IPS-15b (cell line): ENCODE measurements around the gene ABT1.

Experiments used
- H3K27me3 ChIP-seq: one replicate; pipeline ENCODE4 v1.6.1; 2013; ENCODE audit warnings: low read length; ENCODE audit not compliant: control insufficient read depth, insufficient read depth
- H3K36me3 ChIP-seq: one replicate; pipeline ENCODE4 v1.6.1; 2013; ENCODE audit warnings: low read length; ENCODE audit not compliant: control insufficient read depth, insufficient read depth
- H3K4me1 ChIP-seq: one replicate; pipeline ENCODE4 v1.6.1; 2013; ENCODE audit warnings: mild to moderate bottlenecking, low read length; ENCODE audit not compliant: control insufficient read depth, insufficient read depth
- H3K4me3 ChIP-seq: one replicate; pipeline ENCODE4 v1.5.1; 2013; ENCODE audit warnings: low read depth, low read length
- H3K9ac ChIP-seq: one replicate; pipeline ENCODE4 v1.6.1; 2013; ENCODE audit warnings: low read depth, mild to moderate bottlenecking, low read length
- H3K9me3 ChIP-seq: one replicate; pipeline ENCODE4 v1.6.1; 2013; ENCODE audit warnings: mild to moderate bottlenecking, low read length; ENCODE audit not compliant: control insufficient read depth, insufficient read depth

The ABT1 gene

DNA sequence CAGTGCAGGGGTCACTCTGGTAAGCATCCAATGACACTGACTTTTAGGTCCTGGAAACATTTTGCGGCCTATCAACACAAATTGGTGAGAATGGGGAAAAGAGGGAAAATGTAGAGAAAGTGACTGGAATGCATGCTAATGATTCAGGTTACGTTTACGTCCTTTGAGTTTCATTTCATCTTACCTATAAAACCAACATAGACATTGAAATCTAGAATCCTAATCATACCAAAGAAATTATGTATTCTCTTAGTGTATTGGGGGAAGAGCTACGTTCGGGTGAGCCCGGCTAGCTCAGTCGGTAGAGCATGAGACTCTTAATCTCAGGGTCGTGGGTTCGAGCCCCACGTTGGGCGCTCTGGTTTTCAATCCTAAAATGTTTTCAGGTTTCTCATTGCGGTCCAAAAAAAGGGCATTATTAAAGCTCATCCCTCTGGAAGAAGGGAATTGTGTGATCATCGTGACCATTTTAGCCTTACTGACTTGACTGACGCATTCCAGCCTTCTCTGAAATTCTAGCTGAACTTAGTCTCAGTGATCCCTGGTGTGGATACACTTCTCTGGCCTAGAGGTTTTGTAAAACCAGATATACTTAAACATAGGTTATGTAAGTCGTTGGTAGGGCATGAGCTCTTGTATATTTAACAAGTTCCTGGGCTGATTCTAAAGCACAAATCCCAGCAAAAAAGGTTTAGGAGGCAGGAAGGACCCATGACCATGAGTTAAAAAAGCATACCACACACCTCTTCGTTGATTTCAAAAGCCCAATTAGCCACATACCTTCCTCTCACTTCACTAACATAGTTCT lies 40.3 kb upstream of the ABT1 start:
- peak overlapping the region; percentile 83 for H3K4me3 ChIP-seq
- no peaks in the 10 kb centered on the region for H3K36me3 ChIP-seq
- peaks cover 2% of the 10 kb centered on the region for H3K4me1 ChIP-seq
- peak overlapping the region; percentile 12 for H3K9ac ChIP-seq
- no peaks in the 10 kb centered on the region for H3K9me3 ChIP-seq
- H3K27me3 ChIP-seq: no peaks in the 10 kb centered on the region

DNA sequence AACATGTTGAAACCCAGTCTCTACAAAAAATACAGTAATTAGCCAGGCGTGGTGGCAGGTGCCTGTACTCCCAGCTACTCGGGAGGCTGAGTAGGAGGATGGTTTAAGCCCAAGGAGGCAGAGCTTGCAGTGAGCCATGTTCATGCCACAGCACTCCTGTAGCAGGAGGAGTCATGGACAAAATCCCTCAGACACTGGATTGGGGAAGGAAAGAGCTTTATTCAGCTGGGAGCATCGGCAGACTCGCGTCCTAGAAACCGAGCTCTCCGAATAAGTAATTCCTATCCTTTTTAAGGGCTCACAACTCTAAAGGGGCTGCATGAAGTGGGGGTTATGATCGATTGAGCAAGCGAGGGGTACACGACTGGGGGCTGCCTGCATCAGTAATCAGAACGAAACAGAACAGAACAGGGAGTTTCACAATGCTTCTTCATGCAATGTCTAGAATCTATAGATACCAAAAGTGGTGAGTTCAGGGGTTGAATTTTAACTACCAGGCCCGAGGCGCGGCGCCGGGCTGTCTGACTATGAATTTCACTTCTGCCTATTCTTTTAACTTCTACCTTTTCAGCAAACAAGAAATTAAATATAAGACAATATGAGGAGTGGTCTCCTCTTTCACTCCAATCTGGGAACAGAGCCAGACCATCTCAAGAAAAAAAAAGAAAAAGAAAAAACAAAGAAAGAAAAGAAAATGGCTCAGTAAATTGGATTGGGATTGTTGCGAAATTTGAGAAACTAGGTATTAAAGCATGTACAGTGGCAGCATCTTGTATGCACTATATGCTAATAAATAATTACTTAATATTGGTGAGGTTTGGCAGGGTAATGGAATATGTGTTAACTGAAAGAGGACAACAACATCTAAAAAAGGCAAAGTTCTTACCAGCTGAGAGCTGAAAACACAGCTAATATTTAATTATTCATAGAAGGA lies 35.0 kb upstream of the ABT1 start:
- Histone ChIP-seq H3K36me3 (no peaks in the 10 kb centered on the region), H3K27me3 (no peaks in the 10 kb centered on the region), H3K4me1 (no peaks in the 10 kb centered on the region), H3K9ac (no peak overlapping the region), H3K4me3 (no peak overlapping the region), H3K9me3 (no peaks in the 10 kb centered on the region)

DNA sequence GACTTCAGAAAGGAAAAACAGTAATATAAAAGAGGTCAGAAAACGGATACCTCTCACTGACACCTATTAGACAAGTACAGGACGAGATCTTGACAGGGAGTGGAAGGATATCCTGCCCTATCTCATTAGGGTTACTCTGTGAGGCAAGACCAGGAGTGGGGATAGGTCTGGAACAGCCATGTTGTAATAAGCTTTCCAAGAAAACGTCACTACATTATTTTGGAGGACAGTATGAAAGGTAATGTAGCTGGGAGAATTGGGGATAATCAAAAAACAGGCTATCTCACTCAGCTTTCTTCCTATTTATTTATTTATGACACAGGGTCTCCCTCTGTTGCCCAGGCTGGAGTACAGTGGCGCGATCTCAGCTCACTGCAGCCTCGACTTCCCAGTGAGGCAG lies 33.3 kb upstream of the ABT1 start:
- no peak overlapping the region for H3K9ac ChIP-seq

DNA sequence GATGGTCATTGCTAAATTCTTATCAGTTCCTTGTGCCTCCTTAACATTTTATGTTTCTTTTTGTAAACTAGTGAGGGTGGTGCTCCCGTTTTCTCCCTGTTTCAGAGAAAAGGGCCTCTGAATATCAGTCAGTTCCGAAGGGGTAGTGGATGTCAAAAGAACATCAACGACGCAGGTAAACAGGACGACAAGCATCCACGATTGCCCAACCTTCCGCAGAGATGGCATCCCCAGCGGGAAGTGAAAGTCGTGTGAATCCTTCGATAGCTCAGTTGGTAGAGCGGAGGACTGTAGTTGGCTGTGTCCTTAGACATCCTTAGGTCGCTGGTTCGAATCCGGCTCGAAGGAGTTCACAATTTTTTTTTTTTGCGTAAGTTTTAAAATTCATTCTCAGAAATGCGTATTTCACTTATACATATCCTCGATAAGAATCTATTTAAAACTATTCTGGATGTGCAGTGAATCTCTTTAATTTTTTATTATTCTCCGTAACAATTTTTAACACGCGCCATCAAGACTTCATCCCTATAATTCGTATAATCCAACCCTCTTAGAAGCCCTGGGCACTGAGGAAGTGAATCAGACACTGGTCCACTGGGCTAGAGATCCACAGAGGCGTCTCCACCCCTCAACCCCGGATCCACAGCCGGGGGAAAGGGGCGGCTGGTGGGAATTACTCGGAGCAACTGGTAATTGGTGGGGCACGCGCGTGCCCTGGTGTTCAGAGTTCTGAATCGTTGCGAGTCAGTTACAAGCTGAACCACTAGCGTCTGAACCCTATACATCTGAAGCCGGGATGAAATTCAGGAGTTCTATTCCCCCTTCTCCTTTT lies 27.9 kb upstream of the ABT1 start:
- H3K9me3 ChIP-seq: no peaks in the 10 kb centered on the region
- no peaks in the 10 kb centered on the region for H3K27me3 ChIP-seq
- peak overlapping the region; percentile 92 for H3K4me3 ChIP-seq
- H3K36me3 ChIP-seq: no peaks in the 10 kb centered on the region
- H3K9ac ChIP-seq: peak overlapping the region; percentile 4
- peaks cover 2% of the 10 kb centered on the region for H3K4me1 ChIP-seq

More for the DNA sequence above, 33.3 kb upstream of the ABT1 start:
- Histone ChIP-seq H3K4me1 (no peaks in the 10 kb centered on the region), H3K27me3 (no peaks in the 10 kb centered on the region), H3K36me3 (no peaks in the 10 kb centered on the region), H3K9me3 (no peaks in the 10 kb centered on the region), H3K4me3 (no peak overlapping the region)

DNA sequence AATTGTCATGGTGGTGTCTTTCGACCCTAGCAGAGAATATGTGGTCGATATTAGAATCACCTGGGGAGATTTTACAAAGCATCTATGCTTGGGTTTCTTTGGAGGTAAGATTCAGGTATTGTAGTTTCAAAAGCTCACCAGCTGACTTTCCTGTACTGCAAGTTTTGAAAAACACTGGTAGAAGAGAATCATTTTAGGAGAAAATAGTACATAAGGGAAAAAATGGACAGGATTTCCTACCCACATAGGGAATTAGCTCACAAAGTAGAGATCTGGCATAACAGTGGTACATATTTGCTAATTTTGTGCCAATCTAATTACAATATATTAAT lies 27.4 kb upstream of the ABT1 start:
- peak overlapping the region; percentile 92 for H3K4me3 ChIP-seq
- peaks cover 2% of the 10 kb centered on the region for H3K4me1 ChIP-seq
- no peaks in the 10 kb centered on the region for H3K9me3 ChIP-seq
- no peaks in the 10 kb centered on the region for H3K36me3 ChIP-seq
- no peak overlapping the region for H3K9ac ChIP-seq
- no peaks in the 10 kb centered on the region for H3K27me3 ChIP-seq

DNA sequence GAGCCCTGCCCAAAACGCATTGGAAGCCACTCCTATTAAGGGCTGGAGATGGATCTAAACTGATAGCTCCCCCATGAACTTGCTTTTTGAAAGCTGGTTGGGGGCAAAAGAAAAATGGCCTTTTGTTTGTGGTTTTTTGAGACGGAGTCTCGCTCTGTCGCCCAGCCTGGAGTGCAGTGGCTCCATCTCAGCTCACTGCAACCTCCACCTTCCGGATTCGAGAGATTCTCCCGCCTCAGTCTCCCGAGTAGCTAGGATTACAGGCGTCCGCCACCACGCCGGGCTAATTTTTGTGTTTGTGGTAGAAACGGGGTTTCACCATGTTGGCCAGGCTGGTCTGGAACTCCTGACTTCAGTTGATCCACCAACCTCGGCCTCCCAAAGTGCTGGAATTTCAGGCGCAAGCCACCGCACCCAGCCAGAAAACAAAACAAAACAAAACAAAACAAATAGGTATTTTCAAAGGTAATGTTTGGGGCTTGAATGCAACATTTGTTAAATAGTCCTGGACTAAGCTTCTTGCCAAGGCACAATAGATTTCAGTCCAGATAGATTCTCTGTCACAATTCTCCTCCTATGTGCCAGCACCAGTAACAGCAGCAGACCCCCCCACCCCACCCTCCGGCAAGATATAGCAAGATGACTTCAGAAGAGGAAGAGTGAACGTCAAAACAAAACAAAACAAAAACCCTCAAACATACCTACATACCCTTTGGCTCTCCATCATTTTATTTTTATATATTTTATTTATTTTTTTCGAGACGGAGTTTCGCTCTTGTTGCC lies 26.5 kb upstream of the ABT1 start:
- H3K27me3 ChIP-seq: no peaks in the 10 kb centered on the region
- H3K9me3 ChIP-seq: no peaks in the 10 kb centered on the region
- no peaks in the 10 kb centered on the region for H3K36me3 ChIP-seq
- peaks cover 2% of the 10 kb centered on the region for H3K4me1 ChIP-seq
- no peak overlapping the region for H3K4me3 ChIP-seq
- no peak overlapping the region for H3K9ac ChIP-seq

DNA sequence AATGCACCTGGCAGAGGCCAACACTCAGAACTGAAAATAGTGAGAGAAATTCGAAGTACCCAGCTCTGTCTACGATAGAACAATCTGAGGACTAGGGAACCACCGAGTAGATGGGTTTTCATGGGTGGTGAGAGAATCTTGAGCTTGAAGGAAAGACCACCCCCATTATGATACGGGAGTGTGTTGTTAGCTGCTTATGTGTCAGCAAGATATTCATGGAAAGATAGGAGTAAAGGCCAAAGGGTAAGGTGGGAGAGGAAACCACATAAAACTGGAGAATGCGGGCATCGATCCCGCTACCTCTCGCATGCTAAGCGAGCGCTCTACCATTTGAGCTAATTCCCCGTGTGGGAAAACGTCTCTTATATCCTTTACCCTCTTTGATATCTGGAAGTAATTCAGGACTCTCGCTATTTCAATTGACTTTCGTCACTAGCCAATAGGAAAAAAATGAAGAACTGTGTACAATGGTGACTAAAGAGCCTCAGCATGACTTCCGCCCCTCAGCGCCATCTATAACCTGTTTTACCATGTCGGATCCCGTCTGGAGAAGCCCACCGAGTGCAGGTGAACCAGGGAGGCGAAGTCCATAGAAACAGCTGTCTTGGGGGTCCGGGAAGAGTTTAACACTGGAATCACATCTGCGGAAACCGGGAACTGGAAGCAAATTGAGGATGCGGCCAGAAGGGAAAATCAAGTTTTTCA lies 25.0 kb upstream of the ABT1 start:
- H3K27me3 ChIP-seq: no peaks in the 10 kb centered on the region
- peak overlapping the region; percentile 37 for H3K9ac ChIP-seq
- H3K36me3 ChIP-seq: no peaks in the 10 kb centered on the region
- no peaks in the 10 kb centered on the region for H3K9me3 ChIP-seq
- peak overlapping the region; percentile 92 for H3K4me3 ChIP-seq
- H3K4me1 ChIP-seq: peaks cover 7% of the 10 kb centered on the region

DNA sequence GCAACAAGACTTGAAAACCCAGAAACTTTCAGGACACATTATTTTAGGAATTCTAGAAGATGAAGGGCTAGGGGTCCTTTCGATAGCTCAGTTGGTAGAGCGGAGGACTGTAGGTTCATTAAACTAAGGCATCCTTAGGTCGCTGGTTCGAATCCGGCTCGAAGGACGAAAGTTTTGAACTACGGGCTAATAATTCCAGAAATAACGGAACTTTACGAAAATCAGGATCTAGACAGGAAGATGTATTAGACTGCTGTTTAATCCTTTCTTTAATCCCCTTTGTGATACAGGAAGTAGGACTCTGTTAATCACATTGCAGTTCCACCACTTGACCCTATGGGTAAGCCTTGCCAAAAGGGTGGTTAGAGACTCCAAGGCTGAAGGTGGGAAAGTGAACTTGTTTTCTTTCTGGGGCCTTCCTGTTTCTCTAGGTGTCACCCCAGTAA lies 21.2 kb upstream of the ABT1 start:
- Histone ChIP-seq H3K4me1 (peaks cover 5% of the 10 kb centered on the region), H3K9me3 (no peaks in the 10 kb centered on the region), H3K36me3 (no peaks in the 10 kb centered on the region), H3K27me3 (peaks cover 5% of the 10 kb centered on the region), H3K4me3 (peak overlapping the region; percentile 31), H3K9ac (no peak overlapping the region)

DNA sequence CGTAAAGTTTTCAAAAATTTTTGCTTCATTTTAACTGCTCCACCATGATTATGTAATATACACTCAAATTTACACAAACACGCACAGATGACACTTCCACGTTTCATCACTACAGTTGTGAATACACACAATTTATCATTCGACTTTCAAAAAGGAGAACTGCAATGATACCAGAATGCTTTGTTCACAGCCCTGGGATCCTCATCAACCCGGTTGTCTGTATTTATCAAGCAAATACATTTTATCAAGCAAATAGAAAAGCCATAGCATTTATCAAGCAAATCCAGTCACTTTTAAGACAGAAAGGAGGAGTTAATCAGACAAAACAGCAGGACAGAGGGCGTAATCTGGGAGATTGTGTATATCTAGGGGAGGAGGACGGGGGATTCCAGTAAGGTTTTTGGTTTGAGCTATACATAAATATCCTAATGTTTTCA lies 20.3 kb upstream of the ABT1 start:
- Histone ChIP-seq H3K36me3 (no peaks in the 10 kb centered on the region), H3K4me3 (peak overlapping the region; percentile 33), H3K9ac (no peak overlapping the region), H3K4me1 (peaks cover 5% of the 10 kb centered on the region), H3K27me3 (peaks cover 5% of the 10 kb centered on the region), H3K9me3 (no peaks in the 10 kb centered on the region)

DNA sequence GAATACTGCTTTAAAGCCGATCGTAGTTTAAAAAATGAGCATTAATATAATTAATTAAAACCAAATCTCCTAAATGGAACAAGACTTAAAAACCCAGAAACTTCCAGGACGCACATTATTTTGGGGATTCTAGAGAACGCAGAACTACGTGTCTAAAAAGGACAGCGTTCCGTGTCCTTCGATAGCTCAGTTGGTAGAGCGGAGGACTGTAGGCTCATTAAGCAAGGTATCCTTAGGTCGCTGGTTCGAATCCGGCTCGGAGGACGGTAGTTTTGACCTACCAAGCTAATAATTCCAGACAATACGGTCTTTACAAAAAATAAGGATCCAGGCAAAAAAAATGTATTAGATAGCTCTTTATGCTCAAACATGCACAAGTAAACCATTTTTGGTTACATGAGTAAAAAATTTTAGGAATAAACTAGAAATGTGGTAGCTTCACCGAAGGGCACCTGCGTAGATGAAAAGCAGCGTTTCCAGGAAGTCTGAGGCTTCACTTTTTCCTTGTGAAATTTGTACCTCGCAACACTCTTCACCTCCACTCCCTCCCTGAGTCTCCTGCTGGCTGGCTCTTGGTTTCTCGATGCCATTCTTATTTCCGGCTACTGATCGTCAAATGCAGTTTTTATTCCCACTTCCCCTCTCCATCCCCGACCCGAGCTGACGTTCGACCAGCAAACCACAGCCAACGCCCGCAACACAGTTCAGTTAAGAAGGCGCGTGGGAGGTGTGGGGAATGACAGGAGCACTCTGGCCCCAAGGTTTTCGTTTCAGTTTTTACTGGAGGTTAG lies 19.6 kb upstream of the ABT1 start:
- H3K9ac ChIP-seq: no peak overlapping the region
- H3K36me3 ChIP-seq: no peaks in the 10 kb centered on the region
- H3K4me3 ChIP-seq: peak overlapping the region; percentile 60
- H3K4me1 ChIP-seq: peaks cover 5% of the 10 kb centered on the region
- H3K27me3 ChIP-seq: peaks cover 5% of the 10 kb centered on the region
- no peaks in the 10 kb centered on the region for H3K9me3 ChIP-seq
